Kidney (tissue), 22 donors: Measurements from ENCODE around the gene SLC43A3. TPM values are rescaled to one million over a fixed set of nuclear protein-coding genes. Genes with fewer than 3 reads are reported as not detected.
A peak's percentile ranks its signal among the peaks of the same experiment; 100 is the strongest.

Source experiments
- DNase-seq, 5 donors: peaks; one replicate each; pipeline ENCODE4 v3.0.0-alpha.2; 2013 to 2020
- FAIRE-seq: peaks from 2 replicates; lab custom pipeline; 2012; peaks lifted over from hg19 to GRCh38; lab: Jason Lieb, UNC
- H3K27ac ChIP-seq, 2 donors: one replicate each; pipeline ENCODE4 v1.7.0; 2013; ENCODE audit warnings: low read depth in 2 of 2, low read length in 2 of 2, inconsistent platforms in 1 of 2
- H3K27me3 ChIP-seq: one replicate; pipeline ENCODE4 v1.7.1; 2013; ENCODE audit warnings: low read length, inconsistent platforms; ENCODE audit not compliant: control insufficient read depth, insufficient read depth
- H3K36me3 ChIP-seq, 3 donors: one replicate each; pipeline versions ENCODE4 v1.7.0 to v1.7.1; 2013; ENCODE audit warnings: low read length in 3 of 3, control low read depth in 1 of 3, inconsistent platforms in 1 of 3; ENCODE audit not compliant: insufficient read depth in 3 of 3, control insufficient read depth in 2 of 3
- H3K4me1 ChIP-seq, 3 donors: one replicate each; pipeline versions ENCODE4 v1.7.0 to v1.7.1; 2013; ENCODE audit warnings: low read length in 3 of 3, inconsistent platforms in 1 of 3, low read depth in 1 of 3; ENCODE audit not compliant: control insufficient read depth in 2 of 3, insufficient read depth in 2 of 3
- H3K4me3 ChIP-seq, 3 donors: one replicate each; pipeline versions ENCODE4 v1.7.0 to v1.8.1; 2013; ENCODE audit warnings: low read length in 3 of 3, control low read depth in 1 of 3, inconsistent platforms in 1 of 3
- H3K9ac ChIP-seq, 3 donors: one replicate each; pipeline versions ENCODE4 v1.7.0 to v1.7.1; 2013; ENCODE audit warnings: low read length in 3 of 3, control low read depth in 1 of 3, inconsistent platforms in 1 of 3
- H3K9me3 ChIP-seq, 3 donors: one replicate each; pipeline versions ENCODE4 v1.7.0 to v1.7.1; 2013; ENCODE audit warnings: low read length in 3 of 3, control low read depth in 1 of 3, inconsistent platforms in 1 of 3; ENCODE audit not compliant: control insufficient read depth in 2 of 3, insufficient read depth in 1 of 3
- intact Hi-C: fragments of 100-400 bp; cut with DNase I; formaldehyde crosslinking; loops from one replicate; pipeline ENCODE4 v1.11.1; 2022
- long read RNA-seq, 10 donors: library from polyadenylated mRNA in 1 of 10; unstranded in 1 of 10; transcript quantifications; one replicate each; pipeline ENCODE4 v2.0.0 and lab custom pipeline, GENCODE V29; 2021 to 2026
- polyA plus RNA-seq: library from polyadenylated mRNA; stranded (reverse); fragments of 350-450 nt; fragmentation: Illumina TruSeq; extraction: RNeasy Lipid Tissue Mini Kit (QIAGEN cat#74804); gene quantifications from one replicate; pipeline ENCODE4 v1.2.3, GENCODE V29; 2014; ENCODE audit warnings: low read depth, low replicate concordance; ENCODE audit not compliant: insufficient read depth
- total RNA-seq: library from RNA; stranded (reverse); fragmentation: NEBNext Ultra II Directional; extraction: Animal tissue kit (Norgen Biotek cat#: 25700); gene quantifications from one replicate; pipeline ENCODE4 v1.2.1, GENCODE V29; 2021
- TF ChIP-seq, protein P1 (sequence below): IDR thresholded peaks from 3 replicates; pipeline ENCODE4 v1.5.1; 2012; ENCODE audit warnings: mild to moderate bottlenecking, moderate library complexity, borderline replicate concordance; ENCODE audit not compliant: insufficient read depth; ENCODE audit errors: extremely low read depth
- donor health status: control.
- donor health status: control.
- donor health status: control.
- donor health status: control.
- donor health status: control.
- donor health status: DM: yes; HTN: yes; CAD: no.
- donor health status: Normal renal cell carcinoma (clear cell type).

The SLC43A3 gene
- 39.8 TPM for total RNA-seq
- polyA plus RNA-seq: 6.0 TPM
- long read RNA-seq, donor 1, partial matches to known transcripts: 0 of 2 reads
- long read RNA-seq, donor 1, other reads (novel, unspliced or antisense): 0 of 2 reads
- long read RNA-seq, donor 2, partial matches to known transcripts: 0 of 5 reads
- long read RNA-seq, donor 2, other reads (novel, unspliced or antisense): 0 of 5 reads
- long read RNA-seq, donor 3: 0 reads
- long read RNA-seq, donor 4, partial matches to known transcripts: 0 of 2 reads
- long read RNA-seq, donor 4, other reads (novel, unspliced or antisense): 0 of 2 reads
- long read RNA-seq, donor 5: 0 reads
- long read RNA-seq, donor 6, partial matches to known transcripts: 0 of 3 reads
- long read RNA-seq, donor 6, other reads (novel, unspliced or antisense): 0 of 3 reads
- long read RNA-seq, donor 7, transcript SLC43A3-203 (14 exons, 2,617 nt): major isoform, 13 of 31 reads
- long read RNA-seq, donor 7, partial matches to known transcripts: 7 of 31 reads
- long read RNA-seq, donor 7, other reads (novel, unspliced or antisense): 6 of 31 reads
- long read RNA-seq, donor 8, partial matches to known transcripts: 0 of 4 reads
- long read RNA-seq, donor 8, other reads (novel, unspliced or antisense): 0 of 4 reads
- long read RNA-seq, donor 9, partial matches to known transcripts: 0 of 3 reads
- long read RNA-seq, donor 9, other reads (novel, unspliced or antisense): 0 of 3 reads
- long read RNA-seq, donor 10, transcript SLC43A3-226 (1 exons, 1,796 nt): major isoform, 5 of 8 reads
- long read RNA-seq, donor 10, partial matches to known transcripts: 0 of 8 reads
- long read RNA-seq, donor 10, other reads (novel, unspliced or antisense): 0 of 8 reads

DNA sequence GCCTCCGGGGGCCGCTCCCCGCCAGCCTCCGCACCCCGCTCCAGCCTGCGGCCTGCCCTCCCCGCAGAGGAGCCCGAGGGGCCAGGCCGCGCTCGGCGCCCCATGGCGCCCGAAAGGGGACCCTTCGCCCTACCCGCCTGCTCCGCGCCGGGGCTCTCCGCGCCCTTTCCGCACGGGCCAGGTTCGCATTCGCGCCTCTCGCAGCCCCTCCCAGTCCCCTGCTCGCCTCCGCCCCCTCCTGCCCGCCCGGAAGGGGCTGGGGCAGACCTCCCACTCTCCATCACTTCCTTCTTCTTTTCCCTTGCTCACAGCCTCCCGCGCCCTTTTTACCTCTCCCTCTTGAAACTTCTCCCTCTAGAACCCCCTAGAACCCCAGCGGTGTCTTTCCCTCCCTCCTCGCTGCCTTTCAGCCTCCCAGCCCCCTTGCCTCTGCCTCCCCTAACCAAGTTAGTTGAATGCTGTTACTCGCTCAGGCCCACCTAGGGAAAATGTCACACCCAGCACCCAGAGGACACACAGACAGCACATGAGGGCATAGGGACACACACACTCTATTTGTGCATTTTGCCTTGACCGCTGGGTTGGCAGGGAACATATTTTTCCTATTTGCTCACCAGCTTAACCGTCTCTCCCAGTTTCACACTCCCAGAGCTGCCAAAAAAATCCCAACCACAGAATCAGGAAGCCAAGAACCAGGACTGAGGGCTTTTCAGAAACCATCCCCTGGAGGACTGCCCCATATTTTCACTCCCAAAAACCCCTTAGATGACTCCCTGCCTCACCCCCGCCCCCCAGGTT lies at the start of gene SLC43A3:
SLC43A3 (minus strand) TSS at position 193 of the 798 bp plus-strand sequence. CDS start 949 bp downstream, outside the sequence.
- peak; percentile 73 to 91 (median 79) for DNase-seq
- intact Hi-C loops: no loop called here
- H3K27me3 ChIP-seq: no peaks in the 10 kb centered on the region
- peaks cover 4 to 22% (median 11%) of the 10 kb centered on the region in 3 donors for H3K4me1 ChIP-seq
- H3K9me3 ChIP-seq: no peaks in the 10 kb centered on the region
- no peak for FAIRE-seq
- peak within 1 kb of the TSS; percentile 2 to 52 (median 49) for H3K4me3 ChIP-seq
- peak within 1 kb of the TSS; percentile 13 to 39 (median 35) for H3K9ac ChIP-seq
- no peaks in the 10 kb centered on the region for H3K36me3 ChIP-seq
- H3K27ac ChIP-seq: peak within 1 kb of the TSS; percentile 59 to 80
- TF ChIP-seq, protein P1, sequence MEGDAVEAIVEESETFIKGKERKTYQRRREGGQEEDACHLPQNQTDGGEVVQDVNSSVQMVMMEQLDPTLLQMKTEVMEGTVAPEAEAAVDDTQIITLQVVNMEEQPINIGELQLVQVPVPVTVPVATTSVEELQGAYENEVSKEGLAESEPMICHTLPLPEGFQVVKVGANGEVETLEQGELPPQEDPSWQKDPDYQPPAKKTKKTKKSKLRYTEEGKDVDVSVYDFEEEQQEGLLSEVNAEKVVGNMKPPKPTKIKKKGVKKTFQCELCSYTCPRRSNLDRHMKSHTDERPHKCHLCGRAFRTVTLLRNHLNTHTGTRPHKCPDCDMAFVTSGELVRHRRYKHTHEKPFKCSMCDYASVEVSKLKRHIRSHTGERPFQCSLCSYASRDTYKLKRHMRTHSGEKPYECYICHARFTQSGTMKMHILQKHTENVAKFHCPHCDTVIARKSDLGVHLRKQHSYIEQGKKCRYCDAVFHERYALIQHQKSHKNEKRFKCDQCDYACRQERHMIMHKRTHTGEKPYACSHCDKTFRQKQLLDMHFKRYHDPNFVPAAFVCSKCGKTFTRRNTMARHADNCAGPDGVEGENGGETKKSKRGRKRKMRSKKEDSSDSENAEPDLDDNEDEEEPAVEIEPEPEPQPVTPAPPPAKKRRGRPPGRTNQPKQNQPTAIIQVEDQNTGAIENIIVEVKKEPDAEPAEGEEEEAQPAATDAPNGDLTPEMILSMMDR: no peak

DNA sequence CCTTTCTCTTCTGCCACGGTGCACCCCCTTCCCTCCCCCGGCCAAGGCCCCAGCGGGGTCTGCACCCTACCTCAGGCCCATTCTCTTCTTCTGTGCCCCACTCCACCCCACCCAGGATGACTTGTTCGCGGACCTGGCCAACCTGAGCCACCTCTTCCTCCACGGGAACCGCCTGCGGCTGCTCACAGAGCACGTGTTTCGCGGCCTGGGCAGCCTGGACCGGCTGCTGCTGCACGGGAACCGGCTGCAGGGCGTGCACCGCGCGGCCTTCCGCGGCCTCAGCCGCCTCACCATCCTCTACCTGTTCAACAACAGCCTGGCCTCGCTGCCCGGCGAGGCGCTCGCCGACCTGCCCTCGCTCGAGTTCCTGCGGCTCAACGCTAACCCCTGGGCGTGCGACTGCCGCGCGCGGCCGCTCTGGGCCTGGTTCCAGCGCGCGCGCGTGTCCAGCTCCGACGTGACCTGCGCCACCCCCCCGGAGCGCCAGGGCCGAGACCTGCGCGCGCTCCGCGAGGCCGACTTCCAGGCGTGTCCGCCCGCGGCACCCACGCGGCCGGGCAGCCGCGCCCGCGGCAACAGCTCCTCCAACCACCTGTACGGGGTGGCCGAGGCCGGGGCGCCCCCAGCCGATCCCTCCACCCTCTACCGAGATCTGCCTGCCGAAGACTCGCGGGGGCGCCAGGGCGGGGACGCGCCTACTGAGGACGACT lies 49.3 kb upstream of the SLC43A3 start:
- H3K27ac ChIP-seq: no peak overlapping the region
- H3K9me3 ChIP-seq: no peaks in the 10 kb centered on the region
- H3K9ac ChIP-seq: peak overlapping the region in 1 of 3 donors; percentile 7
- peaks cover 9% of the 10 kb centered on the region for H3K27me3 ChIP-seq
- intact Hi-C loops: no loop called here
- peak; percentile 38 to 90 (median 63) for DNase-seq
- peaks cover 0 to 10% (median 4%) of the 10 kb centered on the region in 3 donors for H3K4me1 ChIP-seq
- no peaks in the 10 kb centered on the region for H3K36me3 ChIP-seq
- TF ChIP-seq, protein P1: no peak
- FAIRE-seq: no peak
- H3K4me3 ChIP-seq: peak overlapping the region in 2 of 3 donors; percentile 19 to 35

DNA sequence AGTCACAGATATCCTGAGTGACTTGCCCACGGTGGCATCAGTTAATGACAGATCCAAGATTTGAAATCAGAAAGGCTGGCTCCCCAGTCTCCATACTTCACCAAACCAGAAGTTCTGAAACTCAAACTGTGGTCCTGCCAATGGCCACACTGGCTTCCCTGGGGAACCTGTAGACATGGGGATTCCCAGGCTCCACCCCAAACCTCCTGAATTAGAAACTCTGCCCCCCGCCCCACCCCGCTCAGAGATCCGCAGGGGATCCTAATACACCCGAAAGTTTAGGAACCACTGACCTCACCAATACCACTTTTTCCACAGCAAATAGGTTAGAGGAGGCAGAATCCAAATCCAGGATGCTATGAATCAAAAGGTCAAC lies 48.7 kb upstream of the SLC43A3 start:
- TF ChIP-seq, protein P1: no peak
- peak overlapping the region in 1 of 3 donors; percentile 35 for H3K4me3 ChIP-seq

More for the DNA sequence above, 48.7 kb upstream of the SLC43A3 start:
- Histone ChIP-seq H3K27ac (no peak overlapping the region), H3K36me3 (no peaks in the 10 kb centered on the region), H3K9ac (no peak overlapping the region), H3K9me3 (no peaks in the 10 kb centered on the region), H3K4me1 (peaks cover 0 to 10% (median 4%) of the 10 kb centered on the region in 3 donors), H3K27me3 (peaks cover 9% of the 10 kb centered on the region)
- intact Hi-C loops: no loop called here
- DNase-seq: no peak
- FAIRE-seq: no peak
